GM18858 (cell line): ENCODE data around the gene TMEM80.

Experiments used
- ATAC-seq: cut with Tn5 transposase; IDR thresholded peaks from one replicate; pipeline ENCODE4 v1.9.1; 2021; ENCODE audit not compliant: unreplicated experiment

The TMEM80 gene

DNA sequence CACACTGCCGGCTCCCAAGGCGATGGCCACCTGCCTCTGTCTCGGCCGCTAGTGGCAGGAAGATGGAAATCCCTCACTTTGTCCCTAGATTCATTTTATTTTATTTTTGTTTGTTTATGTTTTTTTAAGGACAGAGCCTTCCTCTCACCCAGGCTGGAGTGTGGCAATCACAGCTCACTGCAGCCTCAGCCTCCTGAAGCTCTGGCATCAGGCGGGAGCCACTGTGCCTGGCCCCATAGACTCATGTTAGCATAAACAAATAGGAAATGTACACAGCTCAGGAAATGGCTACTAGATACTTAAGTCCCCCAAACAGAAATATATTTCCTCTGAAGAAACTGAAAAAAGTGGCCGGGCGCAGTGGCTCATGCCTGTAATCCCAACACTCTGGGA lies 3.5 kb downstream of the TMEM80 start:
- ATAC-seq = no peak

- ATAC-seq = no peak
Observed at GRCh38 chr11:699753-700152, 4.1 kb downstream of the TMEM80 start.

- ATAC-seq = no peak
Observed at GRCh38 chr11:701741-702461, 6.3 kb downstream of the TMEM80 start.

- no peak for ATAC-seq
Observed at GRCh38 chr11:702462-703461, 7.1 kb downstream of the TMEM80 start.

- no peak for ATAC-seq
Observed at GRCh38 chr11:703506-703905, 7.9 kb downstream of the TMEM80 start.

GRCh38 chr11:704228-704674 lies 8.6 kb downstream of the TMEM80 start:
- ATAC-seq = no peak

GRCh38 chr11:704781-705645 lies 9.4 kb downstream of the TMEM80 start:
- ATAC-seq = no peak

DNA sequence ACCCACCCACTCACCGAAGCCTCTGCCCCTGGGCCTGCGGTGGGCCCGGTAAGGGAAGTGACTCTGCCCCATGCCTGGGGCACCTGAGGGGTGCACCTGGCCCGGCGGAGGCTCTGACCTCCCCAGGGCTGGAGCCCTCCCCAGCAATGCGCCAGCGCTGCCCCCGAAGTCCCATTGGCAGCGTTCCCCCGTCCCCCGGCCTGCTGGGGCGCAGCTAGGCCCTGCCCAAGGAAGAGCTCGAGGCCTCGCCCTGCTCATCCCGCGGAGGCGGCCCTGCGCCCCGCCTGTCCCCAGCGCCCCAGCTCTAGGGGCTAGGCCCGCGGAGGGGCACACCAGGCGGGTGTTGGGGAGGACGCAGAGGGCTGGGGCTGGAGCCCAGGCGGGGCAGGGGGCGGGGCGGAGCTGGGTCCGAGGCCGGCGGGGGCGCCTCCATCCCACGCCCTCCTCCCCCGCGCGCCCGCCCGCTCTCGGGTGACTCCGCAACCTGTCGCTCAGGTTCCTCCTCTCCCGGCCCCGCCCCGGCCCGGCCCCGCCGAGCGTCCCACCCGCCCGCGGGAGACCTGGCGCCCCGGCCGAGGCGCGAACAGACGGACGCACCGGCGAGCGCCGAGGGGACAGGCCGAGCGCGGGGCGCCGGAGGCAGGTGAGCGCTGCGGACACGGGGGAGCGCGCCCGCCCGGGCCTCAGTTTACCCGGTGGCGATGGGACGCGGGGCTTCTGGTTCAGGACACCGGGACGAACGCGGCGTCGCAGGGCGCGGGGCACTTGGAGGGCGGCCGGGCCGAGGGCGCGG lies 10.2 kb downstream of the TMEM80 start, which contains the start of gene EPS8L2:
EPS8L2 (plus strand) TSS at position 586 of the 793 bp plus-strand sequence. CDS start 3,177 bp downstream, outside the sequence.
- no peak for ATAC-seq

DNA sequence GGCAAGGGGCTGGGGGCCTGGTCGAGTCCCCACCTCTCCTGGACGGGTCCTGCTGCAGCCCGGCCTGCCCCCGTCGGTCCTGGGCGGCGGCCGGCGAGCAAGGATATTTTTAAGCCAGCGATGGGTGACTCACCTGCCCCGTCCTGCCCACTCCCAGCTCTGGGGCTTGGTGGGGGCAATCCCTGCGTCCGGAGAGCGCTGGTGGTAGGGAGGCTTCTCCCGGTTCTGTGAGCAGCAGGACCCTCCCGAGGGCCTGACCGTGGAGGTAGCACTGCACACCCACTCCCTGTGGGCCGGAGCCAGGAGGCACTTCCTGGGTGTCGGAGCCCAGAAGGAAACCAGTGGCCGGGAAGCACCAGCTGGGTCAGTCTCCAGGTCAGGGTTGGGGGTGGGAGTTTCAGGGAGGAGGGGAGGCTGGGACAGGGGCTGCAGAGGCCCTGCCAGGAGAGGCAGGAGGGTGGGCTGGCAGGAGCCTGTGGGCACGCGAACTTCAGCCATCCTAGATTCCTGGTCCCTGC lies 10.9 kb downstream of the TMEM80 start:
- no peak for ATAC-seq

GRCh38 chr11:706957-707816 lies 11.6 kb downstream of the TMEM80 start:
- no peak for ATAC-seq

- no peak for ATAC-seq
Observed at GRCh38 chr11:707817-708420, 12.3 kb downstream of the TMEM80 start.

GRCh38 chr11:708511-708910 lies 12.9 kb downstream of the TMEM80 start:
- ATAC-seq = no peak

GRCh38 chr11:709109-709997 lies 13.7 kb downstream of the TMEM80 start:
- no peak for ATAC-seq

DNA sequence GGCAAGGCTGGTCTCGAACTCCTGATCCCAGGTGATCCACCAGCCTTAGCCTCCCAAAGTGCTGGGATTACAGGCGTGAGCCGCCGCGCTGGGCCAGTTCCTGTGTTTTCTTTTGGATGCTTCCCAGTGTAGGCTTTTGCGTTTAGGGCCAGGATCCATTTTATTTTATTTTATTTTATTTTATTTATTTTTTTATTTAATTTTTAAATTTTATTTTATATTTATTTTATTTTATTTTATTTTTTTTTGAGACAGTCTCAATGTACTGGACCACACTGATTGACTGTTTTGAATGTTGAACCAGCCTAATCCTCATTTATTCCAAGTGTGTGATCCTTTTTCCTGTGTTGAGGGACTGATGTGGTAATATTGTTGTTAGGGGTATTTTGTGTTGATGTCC lies 18.8 kb downstream of the TMEM80 start:
- ATAC-seq = no peak

DNA sequence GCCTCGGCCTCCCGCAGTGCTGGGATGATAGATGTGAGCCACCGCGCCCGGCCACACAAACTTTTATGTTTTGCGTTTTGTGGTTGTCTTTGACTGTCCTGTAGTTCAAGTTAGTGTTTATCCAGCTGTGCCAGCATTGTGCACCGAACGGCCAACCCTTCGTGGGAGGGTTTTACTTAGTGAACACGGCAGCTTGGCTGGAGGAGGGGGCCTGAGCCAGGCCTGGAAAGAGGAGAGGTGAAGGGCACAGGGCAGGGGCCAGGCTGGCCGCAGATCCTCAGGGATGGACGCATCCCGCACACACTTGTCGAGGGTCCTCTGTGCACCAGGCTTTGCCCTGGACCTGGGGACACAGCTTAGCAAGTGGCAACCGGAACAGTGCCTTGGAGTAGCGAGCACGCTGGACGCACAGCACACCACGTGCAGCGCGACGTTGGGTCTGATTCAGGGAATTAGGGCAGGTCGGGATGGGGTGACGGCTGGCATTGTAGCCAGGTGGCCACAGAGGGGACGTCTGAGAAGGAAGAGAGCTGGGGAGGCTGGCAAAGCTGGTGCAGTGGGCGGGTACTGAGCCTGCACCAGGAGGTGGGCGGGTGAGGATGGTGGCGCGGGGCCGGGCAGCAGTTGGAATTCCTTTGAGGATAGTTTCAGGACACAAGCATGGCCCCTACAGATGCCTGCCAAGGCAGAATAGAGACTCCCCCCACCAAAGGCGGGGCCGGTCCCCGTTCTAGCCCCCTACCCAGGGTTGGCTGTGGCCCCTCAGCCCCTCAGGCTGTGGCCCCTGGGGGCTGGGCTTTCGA lies 23.8 kb downstream of the TMEM80 start:
- ATAC-seq = no peak

GRCh38 chr11:720017-720641 lies 24.5 kb downstream of the TMEM80 start:
- no peak for ATAC-seq
